Calu3 (cell line): Measurements from ENCODE around the gene UST. TPM values are rescaled to one million over a fixed set of nuclear protein-coding genes. Genes with fewer than 3 reads are reported as not detected.

ENCODE experiments used
- BruUV-seq: library from RNA; stranded (reverse); fragments of 400-500 nt; replicated peaks from 2 replicates; lab custom pipeline; 2021; lab: Mats Ljungman, UMichigan
- CTCF ChIA-PET: fragments of 300-600 bp; sonication (Branson Sonifier 250); formaldehyde crosslinking; loops from one replicate; lab custom pipeline; 2022; ENCODE audit warnings: antibody characterized with exemption; lab: Charles Lee
- DNase-seq: peaks from one replicate; pipeline ENCODE4 v3.0.0; 2022
- H3K27ac Mint-ChIP-seq: one replicate; pipeline ENCODE4 v1.8.0; 2022; ENCODE audit warnings: mixed read lengths; ENCODE audit not compliant: unreplicated experiment
- H3K27me3 Mint-ChIP-seq: one replicate; pipeline ENCODE4 v1.8.0; 2022; ENCODE audit warnings: mixed read lengths; ENCODE audit not compliant: unreplicated experiment
- H3K36me3 Mint-ChIP-seq: one replicate; pipeline ENCODE4 v1.8.0; 2022; ENCODE audit warnings: mild to moderate bottlenecking, moderate library complexity, mixed read lengths; ENCODE audit not compliant: insufficient read depth, unreplicated experiment
- H3K4me1 Mint-ChIP-seq: one replicate; pipeline ENCODE4 v1.8.0; 2022; ENCODE audit warnings: mild to moderate bottlenecking, low read depth, mixed read lengths; ENCODE audit not compliant: unreplicated experiment
- H3K4me3 Mint-ChIP-seq: one replicate; pipeline ENCODE4 v1.8.0; 2022; ENCODE audit warnings: mild to moderate bottlenecking, low read depth, moderate library complexity, mixed read lengths; ENCODE audit not compliant: unreplicated experiment
- H3K9me3 Mint-ChIP-seq: one replicate; pipeline ENCODE4 v1.8.0; 2022; ENCODE audit warnings: low read depth, mixed read lengths; ENCODE audit not compliant: unreplicated experiment
- intact Hi-C: fragments of 100-400 bp; cut with micrococcal nuclease; formaldehyde crosslinking; loops from one replicate; pipeline ENCODE4 v1.10.0; 2022; ENCODE audit not compliant: unreplicated experiment
- total RNA-seq: library from RNA; stranded (reverse); gene quantifications from 2 replicates; pipeline ENCODE4 v1.2.3, GENCODE V29; 2022
- TF ChIP-seq, protein P1 (sequence below): fragments of 200-600 bp; IDR thresholded peaks from one replicate; pipeline ENCODE4 v1.8.0; 2022; ENCODE audit warnings: antibody characterized with exemption; ENCODE audit not compliant: unreplicated experiment

The UST gene
- total RNA-seq, 1 experiment from 2014 or later, result 2.4 TPM

- CTCF ChIA-PET, result no interaction called here
- no peak for DNase-seq
- no peaks in the 10 kb centered on the region for H3K9me3 Mint-ChIP-seq
- H3K36me3 Mint-ChIP-seq, result no peaks in the 10 kb centered on the region
- TF ChIP-seq, protein P1, sequence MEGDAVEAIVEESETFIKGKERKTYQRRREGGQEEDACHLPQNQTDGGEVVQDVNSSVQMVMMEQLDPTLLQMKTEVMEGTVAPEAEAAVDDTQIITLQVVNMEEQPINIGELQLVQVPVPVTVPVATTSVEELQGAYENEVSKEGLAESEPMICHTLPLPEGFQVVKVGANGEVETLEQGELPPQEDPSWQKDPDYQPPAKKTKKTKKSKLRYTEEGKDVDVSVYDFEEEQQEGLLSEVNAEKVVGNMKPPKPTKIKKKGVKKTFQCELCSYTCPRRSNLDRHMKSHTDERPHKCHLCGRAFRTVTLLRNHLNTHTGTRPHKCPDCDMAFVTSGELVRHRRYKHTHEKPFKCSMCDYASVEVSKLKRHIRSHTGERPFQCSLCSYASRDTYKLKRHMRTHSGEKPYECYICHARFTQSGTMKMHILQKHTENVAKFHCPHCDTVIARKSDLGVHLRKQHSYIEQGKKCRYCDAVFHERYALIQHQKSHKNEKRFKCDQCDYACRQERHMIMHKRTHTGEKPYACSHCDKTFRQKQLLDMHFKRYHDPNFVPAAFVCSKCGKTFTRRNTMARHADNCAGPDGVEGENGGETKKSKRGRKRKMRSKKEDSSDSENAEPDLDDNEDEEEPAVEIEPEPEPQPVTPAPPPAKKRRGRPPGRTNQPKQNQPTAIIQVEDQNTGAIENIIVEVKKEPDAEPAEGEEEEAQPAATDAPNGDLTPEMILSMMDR, result no peak
- H3K4me3 Mint-ChIP-seq, result no peak overlapping the region
- H3K4me1 Mint-ChIP-seq, result no peaks in the 10 kb centered on the region
- H3K27ac Mint-ChIP-seq, result no peak overlapping the region
- H3K27me3 Mint-ChIP-seq, result peaks cover 46% of the 10 kb centered on the region
- intact Hi-C loops, result no loop called here
- BruUV-seq, result no TSS peak
Observed at GRCh38 chr6:148983966-148984365, 237.1 kb downstream of the UST start.

DNA sequence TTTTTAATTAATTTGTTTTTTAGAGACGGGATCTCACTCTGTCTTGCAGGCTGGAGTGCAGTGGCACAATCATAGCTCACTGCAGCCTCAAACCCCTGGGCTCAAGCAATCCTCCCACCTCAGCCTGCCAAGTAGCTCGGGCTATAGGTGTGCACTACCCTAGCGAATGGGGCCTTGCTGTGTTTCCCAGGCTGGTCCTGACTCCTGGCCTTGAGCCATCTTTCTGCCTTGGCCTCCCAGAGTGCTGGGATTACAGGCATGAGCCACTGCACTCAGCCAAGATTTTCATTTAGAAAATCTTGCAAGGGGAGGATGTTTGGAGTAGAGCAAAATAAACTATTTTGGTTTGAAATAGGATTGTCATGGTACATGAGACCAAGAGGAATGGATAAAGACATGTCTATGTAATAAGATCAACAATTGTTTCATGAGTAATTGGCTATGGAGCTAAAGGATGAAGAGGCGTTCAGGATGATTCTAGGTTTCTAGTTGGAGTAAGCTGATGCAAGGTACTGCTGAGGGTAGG is 237.8 kb downstream of the UST start:
- intact Hi-C loops, result no loop called here
- Mint-ChIP-seq H3K4me3 (no peak overlapping the region), H3K9me3 (no peaks in the 10 kb centered on the region), H3K36me3 (no peaks in the 10 kb centered on the region), H3K27me3 (peaks cover 50% of the 10 kb centered on the region), H3K4me1 (no peaks in the 10 kb centered on the region), H3K27ac (no peak overlapping the region)
- CTCF ChIA-PET, result no interaction called here
- BruUV-seq, result no TSS peak
- no peak for DNase-seq
- TF ChIP-seq, protein P1, result no peak

DNA sequence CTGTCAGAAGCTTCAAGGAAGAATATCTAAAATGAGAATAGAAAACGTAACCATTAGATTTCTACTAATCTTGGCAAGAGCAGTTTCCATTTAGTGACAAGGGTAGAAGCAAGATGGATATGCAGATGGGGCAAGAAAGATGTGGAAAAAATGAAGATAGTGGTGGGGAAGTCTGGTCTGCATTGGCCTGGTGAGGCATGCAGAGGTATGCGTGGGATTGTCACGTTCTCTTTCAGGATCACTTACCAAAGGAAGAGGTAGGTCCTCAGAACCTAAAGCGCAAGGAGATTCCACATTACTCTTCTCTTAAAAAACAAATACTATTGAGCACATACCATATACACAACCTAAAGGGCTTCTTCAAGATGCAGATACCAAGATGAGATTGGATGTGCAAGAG is 238.7 kb downstream of the UST start:
- Mint-ChIP-seq H3K9me3 (no peaks in the 10 kb centered on the region), H3K27me3 (peaks cover 50% of the 10 kb centered on the region), H3K36me3 (no peaks in the 10 kb centered on the region), H3K4me1 (no peaks in the 10 kb centered on the region), H3K27ac (no peak overlapping the region), H3K4me3 (no peak overlapping the region)
- intact Hi-C loops, result no loop called here
- TF ChIP-seq, protein P1, result no peak
- CTCF ChIA-PET, result no interaction called here
- no TSS peak for BruUV-seq
- DNase-seq, result no peak

DNA sequence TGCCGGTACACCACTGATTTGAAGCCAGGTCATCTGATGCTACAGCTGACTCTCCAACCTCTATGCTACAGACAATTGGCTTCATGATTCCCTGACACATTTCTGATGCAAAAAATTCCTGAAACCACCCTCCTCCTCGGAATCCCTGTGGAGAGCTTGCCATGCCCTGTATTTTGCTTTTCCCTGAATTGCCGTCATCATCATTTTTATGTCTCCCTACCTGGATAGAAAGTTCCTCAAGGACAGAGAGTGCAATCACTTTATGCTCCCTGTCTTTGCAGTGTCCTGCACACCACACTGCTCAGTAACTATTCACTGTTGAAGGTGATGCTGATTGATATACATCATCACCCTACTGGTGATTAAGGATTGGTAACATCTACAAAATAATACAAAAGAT is 239.8 kb downstream of the UST start:
- H3K36me3 Mint-ChIP-seq, result no peaks in the 10 kb centered on the region
- TF ChIP-seq, protein P1, result no peak

More for the DNA sequence above, 239.8 kb downstream of the UST start:
- intact Hi-C loops, result no loop called here
- no peak overlapping the region for H3K4me3 Mint-ChIP-seq
- H3K9me3 Mint-ChIP-seq, result no peaks in the 10 kb centered on the region
- DNase-seq, result no peak
- no peak overlapping the region for H3K27ac Mint-ChIP-seq
- BruUV-seq, result no TSS peak
- H3K27me3 Mint-ChIP-seq, result peaks cover 50% of the 10 kb centered on the region
- H3K4me1 Mint-ChIP-seq, result no peaks in the 10 kb centered on the region
- CTCF ChIA-PET, result no interaction called here
